T-cell (primary cell): ENCODE data around the gene C17orf113. TPM values are rescaled to one million over a fixed set of nuclear protein-coding genes. Genes with fewer than 3 reads are reported as not detected.
"Not testable (repeated sequence)": the region's sequence is repeated elsewhere in the genome, so short reads cannot be mapped to it uniquely, and the experiment has no call there.

Experiments
- ATAC-seq, 4 experiments: fragments of 200-7000 bp in 3 of 4; fragments of 150-1000 bp in 1 of 4; cut with Tn5 transposase; replicated peaks in 1 of 4; 1 replicate in 3 of 4; 2 replicates in 1 of 4; pipeline ENCODE4 v1.10.0; 2021; ENCODE audit warnings: moderate library complexity in 3 of 4, mild to moderate bottlenecking in 2 of 4, moderate number of reproducible peaks in 1 of 4
- CTCF ChIA-PET, 2 donors: fragments of 300-600 bp; sonication (Branson Sonifier 250); formaldehyde crosslinking; loops; one replicate each; lab custom pipeline; 2022; ENCODE audit warnings: antibody characterized with exemption in 2 of 2; lab: Charles Lee
- POLR2A ChIA-PET, 2 donors: fragments of 300-600 bp; sonication (Branson Sonifier 250); formaldehyde crosslinking; loops; one replicate each; lab custom pipeline; 2022; ENCODE audit warnings: antibody characterized with exemption in 2 of 2; lab: Charles Lee
- DNase-seq, 35 experiments: peaks; one replicate each; pipeline versions ENCODE4 v3.0.0 to v3.0.0-alpha.2; 2013 to 2023
- H3K27ac ChIP-seq: one replicate; pipeline ENCODE4 v1.5.1; 2013; ENCODE audit warnings: low read length
- H3K27me3 ChIP-seq, 2 experiments: replicated peaks in 1 of 2; 1 replicate in 1 of 2; 2 replicates in 1 of 2; pipeline versions ENCODE4 v1.6.1 to v1.7.0; 2013; ENCODE audit warnings: low read length in 1 of 2, mixed read lengths in 1 of 2; ENCODE audit not compliant: control insufficient read depth in 2 of 2, insufficient read depth in 2 of 2; ENCODE audit errors: extremely low read depth in 1 of 2
- H3K36me3 ChIP-seq, 2 donors: 1 replicate in 1 of 2; 2 replicates in 1 of 2; pipeline versions ENCODE4 v1.6.1 to v1.7.0; 2013; ENCODE audit warnings: low read length in 1 of 2; ENCODE audit not compliant: control insufficient read depth in 2 of 2, insufficient read depth in 1 of 2; ENCODE audit errors: extremely low read depth in 1 of 2
- H3K4me1 ChIP-seq, 2 experiments: 1 replicate in 1 of 2; 2 replicates in 1 of 2; pipeline versions ENCODE4 v1.6.1 to v1.7.0; 2013; ENCODE audit warnings: low read length in 2 of 2, mixed read lengths in 1 of 2; ENCODE audit not compliant: insufficient read depth in 2 of 2, control insufficient read depth in 1 of 2; ENCODE audit errors: extremely low read depth in 1 of 2
- H3K4me3 ChIP-seq, 2 donors: 1 replicate in 1 of 2; 2 replicates in 1 of 2; pipeline versions ENCODE4 v1.5.1 to v1.7.0; 2013; ENCODE audit warnings: mild to moderate bottlenecking in 2 of 2, low read length in 1 of 2, moderate library complexity in 1 of 2; ENCODE audit not compliant: control insufficient read depth in 1 of 2; ENCODE audit errors: extremely low read depth in 1 of 2
- H3K9me3 ChIP-seq: 2 replicates; pipeline ENCODE4 v1.7.0; 2013
- H3K27ac Mint-ChIP-seq, 2 donors: one replicate each; pipeline ENCODE4 v1.8.0; 2020 to 2021; ENCODE audit warnings: mild to moderate bottlenecking in 2 of 2, mixed read lengths in 2 of 2
- H3K27me3 Mint-ChIP-seq, 2 donors: one replicate each; pipeline ENCODE4 v1.8.0; 2021 to 2022; ENCODE audit warnings: mixed read lengths in 2 of 2
- H3K36me3 Mint-ChIP-seq: one replicate; pipeline ENCODE4 v1.8.0; 2021; ENCODE audit warnings: mixed read lengths
- H3K4me1 Mint-ChIP-seq, 3 donors: one replicate each; pipeline ENCODE4 v1.8.0; 2020 to 2022; ENCODE audit warnings: mixed read lengths in 3 of 3, mild to moderate bottlenecking in 1 of 3
- H3K4me3 Mint-ChIP-seq, 3 donors: one replicate each; pipeline ENCODE4 v1.8.0; 2020 to 2022; ENCODE audit warnings: mild to moderate bottlenecking in 3 of 3, mixed read lengths in 3 of 3, moderate library complexity in 3 of 3
- H3K9me3 Mint-ChIP-seq, 3 donors: one replicate each; pipeline ENCODE4 v1.8.0; 2020 to 2022; ENCODE audit warnings: mixed read lengths in 3 of 3
- WGBS: methylation state at CpG from one replicate; pipeline ENCODE4 v1.1.5; 2013; ENCODE audit warnings: missing lambda C conversion rate; ENCODE audit not compliant: insufficient coverage; 5-methylcytosine and 5-hydroxymethylcytosine counted together
- total RNA-seq, 35 experiments: library from RNA in 6 of 35; stranded (reverse) in 6 of 35; fragments of 120-200 nt in 1 of 35; gene quantifications; one replicate each; pipeline versions ENCODE4 v1.2.1 to v1.2.4 and lab custom pipeline; 2013 to 2026

The C17orf113 gene
- total RNA-seq, 5 donors from 2014 or later (not counting 1 experiment from before 2014, with no cell fraction given) = 0.35 to 1.1 (median 0.89) TPM

GRCh38 chr17:42023524-42024349, 26.7 kb downstream of the C17orf113 start:
- Histone ChIP-seq H3K27me3 (peaks cover 0 to 13% of the 10 kb centered on the region in 2 experiments), H3K4me1 (peaks cover 14 to 26% of the 10 kb centered on the region in 2 experiments), H3K27ac (no peak overlapping the region), H3K36me3 (peaks cover 7 to 28% of the 10 kb centered on the region in 2 donors), H3K4me3 (no peak overlapping the region), H3K9me3 (no peaks in the 10 kb centered on the region)
- peak in 1 of 35 experiments; percentile 34 for DNase-seq
- POLR2A ChIA-PET = interaction anchor here in 1 of 2 donors (0.6 kb wide), 1 partner anchor 58 kb away, joined by 3 read pairs; no protein-coding TSS in a partner anchor
- Mint-ChIP-seq H3K4me1 (peaks cover 30 to 40% (median 34%) of the 10 kb centered on the region in 3 donors), H3K36me3 (peaks cover 15% of the 10 kb centered on the region), H3K27ac (no peak overlapping the region), H3K9me3 (no peaks in the 10 kb centered on the region), H3K27me3 (peaks cover 0 to 3% of the 10 kb centered on the region in 2 donors), H3K4me3 (no peak overlapping the region)
- ATAC-seq = no peak
- CTCF ChIA-PET = interaction anchor here (0.7 to 1.6 kb wide), 9 partner anchors 89 to 1108 kb away, joined by 3 to 6 read pairs (median 3); partner anchors contain the start of gene DHX58 (in 2 of the 2)
- 97% methylated on average over 4 of the region's 15 CpGs for WGBS

GRCh38 chr17:42020845-42021244, 29.6 kb downstream of the C17orf113 start:
- not testable (repeated sequence) for ATAC-seq, H3K27me3 Mint-ChIP-seq, H3K9me3 Mint-ChIP-seq, H3K9me3 ChIP-seq, DNase-seq, H3K27ac ChIP-seq, H3K27me3 ChIP-seq
- H3K4me3 ChIP-seq = peak overlapping the region in 1 of 2 donors; percentile 79
- peaks cover 51 to 66% (median 58%) of the 10 kb centered on the region in 3 donors for H3K4me1 Mint-ChIP-seq
- WGBS = 92% methylated on average over 2 of the region's 8 CpGs
- CTCF ChIA-PET = interaction anchor here (0.6 to 1.9 kb wide), 10 partner anchors 18 to 174 kb away, joined by 3 to 11 read pairs (median 3); partner anchors contain the start of genes CNP (in 1 of the 2), DHX58 (in 1 of the 2) and ODAD4 (in 1 of the 2)
- H3K27ac Mint-ChIP-seq = peak overlapping the region in 1 of 2 donors; percentile 67
- peaks cover 28 to 42% of the 10 kb centered on the region in 2 experiments for H3K4me1 ChIP-seq
- peaks cover 7 to 28% of the 10 kb centered on the region in 2 donors for H3K36me3 ChIP-seq
- peak overlapping the region; percentile 84 to 99 (median 92) for H3K4me3 Mint-ChIP-seq
- POLR2A ChIA-PET = interaction anchor here in 1 of 2 donors (0.8 to 1.1 kb wide), 2 partner anchors 31 to 55 kb away, joined by 3 read pairs; no protein-coding TSS in a partner anchor
- H3K36me3 Mint-ChIP-seq = peaks cover 15% of the 10 kb centered on the region

GRCh38 chr17:42019509-42020404, 30.6 kb downstream of the C17orf113 start, which contains the start of gene NKIRAS2:
Gene NKIRAS2 (plus strand): TSS chr17:42020090. CDS start chr17:42021578, 1,488 bp downstream.
- ChIA-PET CTCF (interaction anchor here (0.6 to 1.9 kb wide), 16 partner anchors 17 to 585 kb away, joined by 3 to 11 read pairs (median 3); partner anchors contain the start of genes CNP (in 1 of the 2), DHX58 (in 1 of the 2), KAT2A (in 1 of the 2) and ODAD4 (in 1 of the 2)), POLR2A (interaction anchor here (0.6 to 1.6 kb wide), 5 partner anchors 25 to 367 kb away, joined by 3 to 5 read pairs (median 3); partner anchors contain the start of gene ODAD4 (in 1 of the 2))
- ATAC-seq = peak; percentile 74 to 80 (median 76)
- H3K4me1 Mint-ChIP-seq = peaks cover 57 to 72% (median 66%) of the 10 kb centered on the region in 3 donors
- Histone ChIP-seq H3K27me3 (no peaks in the 10 kb centered on the region), H3K27ac (peak within 1 kb of the TSS; percentile 58), H3K9me3 (no peaks in the 10 kb centered on the region), H3K36me3 (peaks cover 11 to 27% of the 10 kb centered on the region in 2 donors), H3K4me3 (peak within 1 kb of the TSS; percentile 74 to 79), H3K4me1 (peaks cover 30 to 47% of the 10 kb centered on the region in 2 experiments)
- WGBS = 4% methylated on average over 33 of the region's 49 CpGs
- H3K9me3 Mint-ChIP-seq = no peaks in the 10 kb centered on the region
- H3K27ac Mint-ChIP-seq = peak within 1 kb of the TSS; percentile 67 to 82
- DNase-seq = peak; percentile 84 to 95 (median 90)
- peaks cover 12% of the 10 kb centered on the region for H3K36me3 Mint-ChIP-seq
- no peaks in the 10 kb centered on the region for H3K27me3 Mint-ChIP-seq
- peak within 1 kb of the TSS; percentile 93 to 100 (median 99) for H3K4me3 Mint-ChIP-seq

- CTCF ChIA-PET = interaction anchor here (0.6 to 1.9 kb wide), 3 partner anchors 8 to 586 kb away, joined by 5 to 11 read pairs (median 7); no protein-coding TSS in a partner anchor
- DNase-seq = no peak
- Mint-ChIP-seq H3K36me3 (peaks cover 11% of the 10 kb centered on the region), H3K27me3 (no peaks in the 10 kb centered on the region), H3K9me3 (no peaks in the 10 kb centered on the region), H3K4me3 (peak overlapping the region; percentile 93 to 100 (median 99)), H3K4me1 (peaks cover 57 to 70% (median 65%) of the 10 kb centered on the region in 3 donors), H3K27ac (no peak overlapping the region)
- H3K4me1 ChIP-seq = peaks cover 30 to 53% of the 10 kb centered on the region in 2 experiments
- no peak overlapping the region for H3K27ac ChIP-seq
- no peaks in the 10 kb centered on the region for H3K27me3 ChIP-seq
- H3K4me3 ChIP-seq = no peak overlapping the region
- no peaks in the 10 kb centered on the region for H3K9me3 ChIP-seq
- ATAC-seq = no peak
- peaks cover 11 to 20% of the 10 kb centered on the region in 2 donors for H3K36me3 ChIP-seq
- POLR2A ChIA-PET = interaction anchor here in 1 of 2 donors (1.6 kb wide), 1 partner anchor 88 kb away, joined by 3 read pairs; the partner anchor contains the start of gene ODAD4
- WGBS = 100% methylated on average over 2 of the region's 4 CpGs
Observed at GRCh38 chr17:42018988-42019387, 31.4 kb downstream of the C17orf113 start.

- CTCF ChIA-PET = interaction anchor here in 1 of 2 donors (0.6 to 1.9 kb wide), 7 partner anchors 9 to 1465 kb away, joined by 3 to 11 read pairs (median 5); partner anchors contain the start of genes DHX8 and ODAD4
- H3K9me3 ChIP-seq = no peaks in the 10 kb centered on the region
- DNase-seq (no peak), ATAC-seq (no peak)
- H3K36me3 ChIP-seq = peaks cover 11 to 14% of the 10 kb centered on the region in 2 donors
- WGBS = 79% methylated on average over 2 of the region's 3 CpGs
- peaks cover 34 to 58% of the 10 kb centered on the region in 2 experiments for H3K4me1 ChIP-seq
- no peaks in the 10 kb centered on the region for H3K27me3 ChIP-seq
- Mint-ChIP-seq H3K4me3 (peak overlapping the region; percentile 93 to 100 (median 99)), H3K27me3 (no peaks in the 10 kb centered on the region), H3K36me3 (peaks cover 6% of the 10 kb centered on the region), H3K27ac (peak overlapping the region; percentile 93 to 99), H3K4me1 (peaks cover 64 to 76% (median 69%) of the 10 kb centered on the region in 3 donors), H3K9me3 (no peaks in the 10 kb centered on the region)
- peak overlapping the region; percentile 93 for H3K27ac ChIP-seq
- peak overlapping the region; percentile 66 to 81 for H3K4me3 ChIP-seq
- POLR2A ChIA-PET = interaction anchor here in 1 of 2 donors (1.6 kb wide), 1 partner anchor 88 kb away, joined by 3 read pairs; the partner anchor contains the start of gene ODAD4
Observed at GRCh38 chr17:42018339-42018738, 32.1 kb downstream of the C17orf113 start.
